SH-SY5Y (cell line): ENCODE results near the gene CBLB.

Experiments used
- GATA2 ChIP-seq: IDR thresholded peaks from 2 replicates; pipeline ENCODE4 v1.6.1; 2011; ENCODE audit warnings: mild to moderate bottlenecking, low read depth, low read length
- GATA3 ChIP-seq: IDR thresholded peaks from 2 replicates; pipeline ENCODE4 v1.6.1; 2011; ENCODE audit warnings: low read depth, mild to moderate bottlenecking, low read length, moderate library complexity

The CBLB gene

GRCh38 chr3:105672996-105673395, 195.8 kb downstream of the CBLB start:
- TF ChIP-seq GATA2 (no peak), GATA3 (no peak)

GRCh38 chr3:105662306-105662705, 206.5 kb downstream of the CBLB start:
- TF ChIP-seq GATA2: no peak
- no peak for TF ChIP-seq GATA3

- TF ChIP-seq GATA2: no peak
- TF ChIP-seq GATA3: no peak
Observed at GRCh38 chr3:105661461-105661860, 207.4 kb downstream of the CBLB start.

- TF ChIP-seq GATA2 (no peak), GATA3 (no peak)
Observed at GRCh38 chr3:105656651-105657504, 211.9 kb downstream of the CBLB start.

GRCh38 chr3:105653868-105654267, 214.9 kb downstream of the CBLB start:
- TF ChIP-seq GATA3 (no peak), GATA2 (no peak)

GRCh38 chr3:105653166-105653565, 215.6 kb downstream of the CBLB start:
- TF ChIP-seq GATA3: no peak
- no peak for TF ChIP-seq GATA2

- TF ChIP-seq GATA3: no peak
- TF ChIP-seq GATA2: no peak
Observed at GRCh38 chr3:105649480-105649879, 219.3 kb downstream of the CBLB start.

GRCh38 chr3:105647047-105647446, 221.8 kb downstream of the CBLB start:
- TF ChIP-seq GATA3 (no peak), GATA2 (no peak)

- peak; percentile 65 for TF ChIP-seq GATA3
- TF ChIP-seq GATA2: peak; percentile 58
Observed at GRCh38 chr3:105639131-105639530, 229.7 kb downstream of the CBLB start.

- no peak; the same call in 1 of the 2 replicates for TF ChIP-seq GATA2
Observed at GRCh38 chr3:105634708-105635107, 234.1 kb downstream of the CBLB start.

GRCh38 chr3:105629718-105630117, 239.1 kb downstream of the CBLB start:
- TF ChIP-seq GATA3 (no peak), GATA2 (no peak)

- TF ChIP-seq GATA2 (no peak), GATA3 (no peak)
Observed at GRCh38 chr3:105626739-105627138, 242.1 kb downstream of the CBLB start.

- TF ChIP-seq GATA3 (no peak), GATA2 (no peak)
Observed at GRCh38 chr3:105622169-105622568, 246.6 kb downstream of the CBLB start.

- no peak for TF ChIP-seq GATA3
- no peak for TF ChIP-seq GATA2
Observed at GRCh38 chr3:105620236-105620635, 248.6 kb downstream of the CBLB start.

- no peak for TF ChIP-seq GATA3
Observed at GRCh38 chr3:105619651-105620050, 249.2 kb downstream of the CBLB start.
